ENCODE measurements around the gene CCDC85B.
A peak's percentile ranks its signal among the peaks of the same experiment; 100 is the strongest.

Gene CCDC85B

DNA sequence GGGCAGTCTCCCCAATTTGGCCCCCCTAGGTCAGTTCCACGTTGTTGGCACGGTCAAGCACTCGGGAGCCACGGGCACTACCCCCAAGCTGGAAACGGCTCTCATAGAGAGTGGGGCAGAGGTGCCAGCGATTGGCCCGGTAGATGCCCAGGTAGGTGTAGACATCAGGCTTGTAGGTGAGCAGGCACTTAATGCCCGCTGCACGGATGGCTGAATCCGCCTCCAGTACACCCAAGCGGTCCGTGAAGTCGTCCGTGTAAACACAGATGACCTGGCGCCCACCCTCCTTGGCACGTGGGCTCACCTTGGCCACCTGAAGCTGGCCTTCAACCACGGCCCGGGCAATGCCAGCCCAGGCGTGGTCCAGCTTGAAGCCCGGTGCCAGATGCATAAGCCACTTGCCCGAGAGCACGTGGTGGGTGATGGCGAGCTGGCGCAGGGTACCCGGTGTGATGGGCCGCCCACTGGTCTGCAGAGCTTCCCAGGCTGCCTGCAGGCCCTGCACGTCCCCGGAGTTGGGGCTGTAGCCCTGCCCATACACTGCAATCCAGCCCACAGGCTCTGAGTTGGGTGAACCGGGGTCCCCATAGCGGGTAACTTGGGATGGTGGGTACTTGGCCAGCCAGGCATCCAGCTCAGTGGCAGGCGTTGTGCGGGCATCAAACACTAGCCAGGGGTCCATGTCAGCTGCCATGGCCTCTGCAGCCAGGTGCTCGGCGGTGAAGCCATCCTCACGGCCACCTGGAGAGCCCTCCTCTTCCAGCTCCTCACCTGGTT, 27.1 kb downstream of the CCDC85B start:
- peak overlapping the region; percentile 88 for H3K4me3 ChIP-seq (ENCODE audit: low read depth, low read length)
- H3K27ac ChIP-seq (ENCODE audit: low read depth, low read length), result no peak overlapping the region
- H3K9me3 ChIP-seq (ENCODE audit: control insufficient read depth, insufficient read depth, low read length), result no peaks in the 10 kb centered on the region
- H3K4me1 ChIP-seq (ENCODE audit: control insufficient read depth, insufficient read depth, low read length), result peaks cover 13% of the 10 kb centered on the region; the same call in 1 of the 2 replicates
- peaks cover 16% of the 10 kb centered on the region for H3K36me3 ChIP-seq (ENCODE audit: control insufficient read depth, insufficient read depth, low read length)
- H3K27me3 ChIP-seq (ENCODE audit: control insufficient read depth, insufficient read depth, low read length), result no peaks in the 10 kb centered on the region
- H3K9ac ChIP-seq (ENCODE audit: low read depth, low read length), result no peak overlapping the region; the same call in 1 of the 2 replicates

GRCh38 chr11:65918211-65919140, 28.0 kb downstream of the CCDC85B start, which contains the start of gene C11orf68:
TSS of gene C11orf68 (minus strand) at chr11:65919062. CDS start at chr11:65919031, 31 bp downstream.
- no peaks in the 10 kb centered on the region for H3K27me3 ChIP-seq (ENCODE audit: control insufficient read depth, insufficient read depth, low read length)
- H3K4me1 ChIP-seq (ENCODE audit: control insufficient read depth, insufficient read depth, low read length), result peaks cover 13% of the 10 kb centered on the region; the same call in 1 of the 2 replicates
- peaks cover 21% of the 10 kb centered on the region for H3K36me3 ChIP-seq (ENCODE audit: control insufficient read depth, insufficient read depth, low read length)
- peak within 1 kb of the TSS; percentile 92 for H3K9ac ChIP-seq (ENCODE audit: low read depth, low read length)
- H3K4me3 ChIP-seq (ENCODE audit: low read depth, low read length), result peak within 1 kb of the TSS; percentile 88
- no peaks in the 10 kb centered on the region for H3K9me3 ChIP-seq (ENCODE audit: control insufficient read depth, insufficient read depth, low read length)
- H3K27ac ChIP-seq (ENCODE audit: low read depth, low read length), result peak within 1 kb of the TSS; percentile 91

DNA sequence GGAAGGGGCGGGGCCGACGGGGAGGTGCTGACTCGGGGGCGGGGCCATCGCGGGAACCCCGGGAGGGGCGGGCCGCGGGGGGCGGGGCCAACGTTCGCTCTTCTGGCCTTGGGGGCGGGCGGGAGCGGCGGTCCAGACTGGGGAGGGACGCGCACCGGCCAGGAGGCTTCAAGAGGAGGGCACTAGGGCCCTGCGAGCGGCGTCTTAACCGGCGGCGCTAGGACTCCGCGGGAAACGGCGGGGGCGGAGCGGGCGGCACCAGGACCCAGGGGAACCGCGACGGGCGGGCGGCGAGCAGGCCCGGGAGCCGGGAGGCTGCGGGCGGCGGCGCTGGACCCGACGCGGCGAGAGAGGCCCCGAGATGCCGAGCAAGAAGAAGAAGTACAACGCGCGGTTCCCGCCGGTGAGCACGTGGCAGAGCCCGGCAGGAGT, 28.7 kb downstream of the CCDC85B start, which contains the start of gene DRAP1:
Gene DRAP1, plus strand, starts transcription at position 286 of the 432 bp plus-strand sequence. Its CDS starts 76 bp downstream, at position 362.
- H3K9ac ChIP-seq (ENCODE audit: low read depth, low read length), result peak within 1 kb of the TSS; percentile 92
- peak within 1 kb of the TSS; percentile 88 for H3K4me3 ChIP-seq (ENCODE audit: low read depth, low read length)
- H3K4me1 ChIP-seq (ENCODE audit: control insufficient read depth, insufficient read depth, low read length), result peaks cover 13% of the 10 kb centered on the region; the same call in 1 of the 2 replicates
- peak within 1 kb of the TSS; percentile 91 for H3K27ac ChIP-seq (ENCODE audit: low read depth, low read length)
- no peaks in the 10 kb centered on the region for H3K27me3 ChIP-seq (ENCODE audit: control insufficient read depth, insufficient read depth, low read length)
- H3K36me3 ChIP-seq (ENCODE audit: control insufficient read depth, insufficient read depth, low read length), result peaks cover 22% of the 10 kb centered on the region
- H3K9me3 ChIP-seq (ENCODE audit: control insufficient read depth, insufficient read depth, low read length), result no peaks in the 10 kb centered on the region

- Histone ChIP-seq H3K9me3 (ENCODE audit: control insufficient read depth, insufficient read depth, low read length) (no peaks in the 10 kb centered on the region), H3K36me3 (ENCODE audit: control insufficient read depth, insufficient read depth, low read length) (peaks cover 22% of the 10 kb centered on the region), H3K27ac (ENCODE audit: low read depth, low read length) (peak overlapping the region; percentile 61), H3K9ac (ENCODE audit: low read depth, low read length) (no peak overlapping the region), H3K4me3 (ENCODE audit: low read depth, low read length) (peak overlapping the region; percentile 82), H3K4me1 (ENCODE audit: control insufficient read depth, insufficient read depth, low read length) (peaks cover 13% of the 10 kb centered on the region; the same call in 1 of the 2 replicates), H3K27me3 (ENCODE audit: control insufficient read depth, insufficient read depth, low read length) (no peaks in the 10 kb centered on the region)
Observed at GRCh38 chr11:65919573-65920371, 29.3 kb downstream of the CCDC85B start.

- no peaks in the 10 kb centered on the region for H3K9me3 ChIP-seq (ENCODE audit: control insufficient read depth, insufficient read depth, low read length)
- no peaks in the 10 kb centered on the region for H3K27me3 ChIP-seq (ENCODE audit: control insufficient read depth, insufficient read depth, low read length)
- peak overlapping the region; percentile 82 for H3K4me3 ChIP-seq (ENCODE audit: low read depth, low read length)
- H3K9ac ChIP-seq (ENCODE audit: low read depth, low read length), result no peak overlapping the region
- H3K27ac ChIP-seq (ENCODE audit: low read depth, low read length), result no peak overlapping the region
- peaks cover 22% of the 10 kb centered on the region for H3K36me3 ChIP-seq (ENCODE audit: control insufficient read depth, insufficient read depth, low read length)
- peaks cover 13% of the 10 kb centered on the region; the same call in 1 of the 2 replicates for H3K4me1 ChIP-seq (ENCODE audit: control insufficient read depth, insufficient read depth, low read length)
Observed at GRCh38 chr11:65920372-65920802, 29.9 kb downstream of the CCDC85B start.

DNA sequence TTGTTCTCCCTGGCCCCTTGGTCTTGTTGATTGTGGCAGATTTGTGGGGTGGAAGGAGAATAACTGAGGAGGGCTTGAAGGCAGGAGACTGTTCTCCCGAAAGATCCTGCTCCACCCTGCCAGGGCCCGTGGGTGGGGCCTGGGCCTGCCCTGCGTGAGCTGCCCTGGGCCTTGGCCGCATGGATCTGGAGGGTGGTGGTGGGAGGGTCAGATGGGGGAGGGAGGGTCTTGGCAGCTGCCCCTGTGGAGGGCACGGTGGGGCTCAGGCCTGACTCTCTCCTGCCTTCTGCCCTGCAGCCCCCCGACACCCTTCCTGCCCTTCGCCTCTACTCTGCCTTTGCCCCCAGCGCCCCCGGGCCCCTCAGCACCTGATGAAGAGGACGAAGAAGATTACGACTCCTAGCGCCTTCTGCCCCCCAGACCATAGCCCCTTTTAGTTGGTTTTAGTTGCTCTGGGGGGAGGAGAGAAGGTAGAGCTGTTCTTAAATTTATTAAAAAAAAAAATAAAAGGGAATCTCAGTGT, 30.6 kb downstream of the CCDC85B start:
- H3K27me3 ChIP-seq (ENCODE audit: control insufficient read depth, insufficient read depth, low read length), result no peaks in the 10 kb centered on the region
- no peak overlapping the region for H3K9ac ChIP-seq (ENCODE audit: low read depth, low read length)
- no peak overlapping the region for H3K4me3 ChIP-seq (ENCODE audit: low read depth, low read length)
- H3K9me3 ChIP-seq (ENCODE audit: control insufficient read depth, insufficient read depth, low read length), result no peaks in the 10 kb centered on the region
- H3K36me3 ChIP-seq (ENCODE audit: control insufficient read depth, insufficient read depth, low read length), result peaks cover 22% of the 10 kb centered on the region
- H3K27ac ChIP-seq (ENCODE audit: low read depth, low read length), result no peak overlapping the region
- H3K4me1 ChIP-seq (ENCODE audit: control insufficient read depth, insufficient read depth, low read length), result 0 out of 2 replicates have a peak, but pooled peaks cover 8% of the 10 kb centered on the region

DNA sequence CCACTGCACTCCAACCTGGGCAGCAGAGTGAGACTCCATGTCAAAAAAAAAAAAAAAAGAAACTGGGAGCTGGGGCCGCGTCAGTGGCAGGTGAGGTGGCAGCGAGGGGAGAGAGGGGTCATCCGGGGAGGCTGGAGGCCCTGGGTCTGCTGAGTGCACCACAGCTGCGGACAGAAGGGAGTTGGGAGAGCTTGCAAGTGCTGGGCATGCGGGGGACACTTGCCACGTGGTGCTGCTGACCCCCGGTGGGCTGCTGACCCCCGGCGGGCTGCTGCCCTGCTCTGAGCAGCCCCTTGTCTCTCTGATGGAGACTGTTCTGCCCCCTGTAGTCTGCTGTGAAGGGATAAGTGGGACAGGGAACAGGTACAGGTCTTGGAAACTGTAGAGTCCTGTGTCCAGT, 31.4 kb downstream of the CCDC85B start:
- Histone ChIP-seq H3K4me1 (ENCODE audit: control insufficient read depth, insufficient read depth, low read length) (0 out of 2 replicates have a peak, but pooled peaks cover 6% of the 10 kb centered on the region), H3K36me3 (ENCODE audit: control insufficient read depth, insufficient read depth, low read length) (peaks cover 22% of the 10 kb centered on the region), H3K9me3 (ENCODE audit: control insufficient read depth, insufficient read depth, low read length) (no peaks in the 10 kb centered on the region), H3K27ac (ENCODE audit: low read depth, low read length) (no peak overlapping the region), H3K9ac (ENCODE audit: low read depth, low read length) (no peak overlapping the region), H3K27me3 (ENCODE audit: control insufficient read depth, insufficient read depth, low read length) (no peaks in the 10 kb centered on the region), H3K4me3 (ENCODE audit: low read depth, low read length) (no peak overlapping the region)

- Histone ChIP-seq H3K4me1 (ENCODE audit: control insufficient read depth, insufficient read depth, low read length) (peaks cover 6% of the 10 kb centered on the region; the same call in 1 of the 2 replicates), H3K27me3 (ENCODE audit: control insufficient read depth, insufficient read depth, low read length) (no peaks in the 10 kb centered on the region), H3K9me3 (ENCODE audit: control insufficient read depth, insufficient read depth, low read length) (no peaks in the 10 kb centered on the region), H3K36me3 (ENCODE audit: control insufficient read depth, insufficient read depth, low read length) (peaks cover 19% of the 10 kb centered on the region), H3K4me3 (ENCODE audit: low read depth, low read length) (no peak overlapping the region), H3K9ac (ENCODE audit: low read depth, low read length) (no peak overlapping the region), H3K27ac (ENCODE audit: low read depth, low read length) (no peak overlapping the region)
Observed at GRCh38 chr11:65922565-65922964, 32.1 kb downstream of the CCDC85B start.

DNA sequence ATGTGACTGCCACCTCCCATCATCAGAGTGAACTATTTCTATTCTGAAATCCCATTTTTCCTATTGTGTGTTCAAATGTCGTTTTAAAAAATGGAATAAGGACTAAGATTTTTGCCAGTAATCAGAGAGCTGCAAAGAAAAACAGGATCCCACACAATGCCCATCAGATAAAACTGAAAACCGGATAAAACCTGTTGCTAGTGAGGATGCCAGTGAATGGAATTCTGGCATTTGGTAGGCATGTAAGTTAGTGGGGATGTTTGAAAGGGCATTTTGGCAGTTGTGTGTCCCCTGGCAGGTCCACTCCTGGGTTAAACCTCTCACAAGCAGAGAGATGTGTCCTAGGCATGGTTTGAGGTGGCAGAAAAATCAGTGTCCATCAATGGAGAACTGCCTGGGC, 34.9 kb downstream of the CCDC85B start:
- H3K4me3 ChIP-seq (ENCODE audit: low read depth, low read length), result no peak overlapping the region
- no peak overlapping the region for H3K27ac ChIP-seq (ENCODE audit: low read depth, low read length)
- H3K9me3 ChIP-seq (ENCODE audit: control insufficient read depth, insufficient read depth, low read length), result no peaks in the 10 kb centered on the region
- no peaks in the 10 kb centered on the region for H3K27me3 ChIP-seq (ENCODE audit: control insufficient read depth, insufficient read depth, low read length)
- no peak overlapping the region for H3K9ac ChIP-seq (ENCODE audit: low read depth, low read length)
- H3K36me3 ChIP-seq (ENCODE audit: control insufficient read depth, insufficient read depth, low read length), result peaks cover 19% of the 10 kb centered on the region
- H3K4me1 ChIP-seq (ENCODE audit: control insufficient read depth, insufficient read depth, low read length), result peaks cover 8% of the 10 kb centered on the region

- H3K9me3 ChIP-seq (ENCODE audit: control insufficient read depth, insufficient read depth, low read length), result no peaks in the 10 kb centered on the region
- H3K4me3 ChIP-seq (ENCODE audit: low read depth, low read length), result no peak overlapping the region
- peak overlapping the region; percentile 16 for H3K9ac ChIP-seq (ENCODE audit: low read depth, low read length)
- peak overlapping the region; percentile 35 for H3K27ac ChIP-seq (ENCODE audit: low read depth, low read length)
- peaks cover 8% of the 10 kb centered on the region for H3K4me1 ChIP-seq (ENCODE audit: control insufficient read depth, insufficient read depth, low read length)
- H3K36me3 ChIP-seq (ENCODE audit: control insufficient read depth, insufficient read depth, low read length), result 0 out of 2 replicates have a peak, but pooled peaks cover 3% of the 10 kb centered on the region
- no peaks in the 10 kb centered on the region for H3K27me3 ChIP-seq (ENCODE audit: control insufficient read depth, insufficient read depth, low read length)
Observed at GRCh38 chr11:65927904-65928397, 37.5 kb downstream of the CCDC85B start.

All from HUES48 (cell line).